Psoas muscle (tissue), 8 donors: ENCODE results near the gene PCSK5. TPM values are rescaled to one million over a fixed set of nuclear protein-coding genes. Genes with fewer than 3 reads are reported as not detected.
"Not testable (repeated sequence)": the region's sequence is repeated elsewhere in the genome, so short reads cannot be mapped to it uniquely, and the experiment has no call there.

ENCODE experiments used
- ATAC-seq, 4 donors: fragments of 200-7000 bp; cut with Tn5 transposase; one replicate each; pipeline ENCODE4 v1.9.1; 2020; ENCODE audit warnings: moderate library complexity in 3 of 4, mild to moderate bottlenecking in 2 of 4
- DNase-seq, 2 donors: peaks; one replicate each; pipeline ENCODE4 v3.0.0-alpha.2; 2020
- H3K27ac ChIP-seq: fragments of 200-600 bp; one replicate; pipeline ENCODE4 v1.8.0; 2022
- H3K27me3 ChIP-seq, 3 donors: fragments of 200-600 bp in 1 of 3; one replicate each; pipeline versions ENCODE4 v1.6.1 to v1.8.0; 2013 to 2022; ENCODE audit warnings: low read length in 2 of 3, mild to moderate bottlenecking in 2 of 3, moderate library complexity in 1 of 3; ENCODE audit not compliant: insufficient read depth in 3 of 3
- H3K36me3 ChIP-seq, 2 donors: fragments of 200-600 bp in 1 of 2; one replicate each; pipeline versions ENCODE4 v1.6.1 to v1.8.0; 2013 to 2022; ENCODE audit warnings: low read depth in 1 of 2, mild to moderate bottlenecking in 1 of 2, moderate library complexity in 1 of 2; ENCODE audit not compliant: insufficient read depth in 1 of 2
- H3K4me1 ChIP-seq: fragments of 200-600 bp; one replicate; pipeline ENCODE4 v1.8.0; 2022
- H3K4me3 ChIP-seq: fragments of 200-600 bp; one replicate; pipeline ENCODE4 v1.8.0; 2022; ENCODE audit warnings: mild to moderate bottlenecking
- H3K9me3 ChIP-seq: fragments of 200-600 bp; one replicate; pipeline ENCODE4 v1.8.0; 2022
- WGBS, 3 donors: extraction: QIAGEN DNeasy Blood & Tissue Kit; methylation state at CpG; one replicate each; pipeline versions ENCODE4 v1.1.6 to v1.1.7; 2013; 5-methylcytosine and 5-hydroxymethylcytosine counted together
- intact Hi-C, 2 donors: fragments of 100-400 bp; cut with DNase I; formaldehyde crosslinking; loops; one replicate each; pipeline versions ENCODE4 v1.11.0 to v1.14.2; 2022
- polyA plus RNA-seq, 3 donors: library from polyadenylated mRNA; stranded (reverse); fragments of 200-250 nt; gene quantifications; one replicate each; pipeline ENCODE4 v1.2.3, GENCODE V29; 2013
- total RNA-seq, 4 donors: library from RNA; stranded (reverse); fragmentation: NEBNext Ultra II Directional in 2 of 4; extraction: Animal tissue kit (Norgen Biotek cat#: 25700) in 2 of 4; gene quantifications; one replicate each; pipeline versions ENCODE4 v1.2.1 to v1.2.4, GENCODE V29; 2021 to 2023
- TF ChIP-seq, protein P1 (sequence below): fragments of 200-600 bp; IDR thresholded peaks from one replicate; pipeline ENCODE4 v1.8.0; 2022; ENCODE audit warnings: antibody characterized with exemption
- donor health status: healthy with polysubstance abuse.
- donor health status: DM: no; HTN: no; CAD: no; lungs with moderate emphysema.
- donor health status: Bipolar disorder and iron deficiency.
- donor health status: healthy.
- donor health status: DM: yes; HTN: yes; CAD: no.
- donor health status: DM: no; HTN: no; CAD: no.
- donor health status: DM: no; HTN: no; CAD: no.
- donor health status: DM: yes; HTN: yes; CAD: no.

Gene PCSK5
- total and polyA plus RNA-seq, 7 donors = 0.75 to 4.4 (median 2.3) TPM

DNA sequence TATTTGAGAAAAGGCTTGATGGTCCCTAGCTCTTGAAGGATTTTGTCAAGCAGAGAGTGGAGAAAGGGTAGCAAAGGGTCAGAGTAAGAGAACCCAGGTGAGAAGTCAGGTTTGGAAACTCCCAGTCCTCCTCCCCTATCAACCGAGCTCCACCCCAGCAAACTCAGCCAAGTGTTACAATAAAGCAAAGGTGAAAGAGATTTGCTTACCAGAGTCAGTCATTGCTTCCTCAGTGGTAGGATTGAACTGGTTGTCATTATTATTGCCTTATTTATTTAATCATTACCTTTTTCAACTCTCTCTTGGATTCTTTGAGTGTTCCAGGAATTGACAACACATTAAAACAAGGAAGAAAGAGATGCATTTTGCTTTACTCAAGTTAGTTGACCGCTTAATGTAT, 423.3 kb downstream of the PCSK5 start:
- Histone ChIP-seq H3K27me3 (no peaks in the 10 kb centered on the region), H3K4me3 (no peak overlapping the region), H3K36me3 (no peaks in the 10 kb centered on the region), H3K4me1 (no peaks in the 10 kb centered on the region), H3K9me3 (no peaks in the 10 kb centered on the region), H3K27ac (no peak overlapping the region)
- WGBS, 3 donors = 88 to 97% (median 96%) methylated on average over 2 of the region's 2 CpGs
- TF ChIP-seq, protein P1, sequence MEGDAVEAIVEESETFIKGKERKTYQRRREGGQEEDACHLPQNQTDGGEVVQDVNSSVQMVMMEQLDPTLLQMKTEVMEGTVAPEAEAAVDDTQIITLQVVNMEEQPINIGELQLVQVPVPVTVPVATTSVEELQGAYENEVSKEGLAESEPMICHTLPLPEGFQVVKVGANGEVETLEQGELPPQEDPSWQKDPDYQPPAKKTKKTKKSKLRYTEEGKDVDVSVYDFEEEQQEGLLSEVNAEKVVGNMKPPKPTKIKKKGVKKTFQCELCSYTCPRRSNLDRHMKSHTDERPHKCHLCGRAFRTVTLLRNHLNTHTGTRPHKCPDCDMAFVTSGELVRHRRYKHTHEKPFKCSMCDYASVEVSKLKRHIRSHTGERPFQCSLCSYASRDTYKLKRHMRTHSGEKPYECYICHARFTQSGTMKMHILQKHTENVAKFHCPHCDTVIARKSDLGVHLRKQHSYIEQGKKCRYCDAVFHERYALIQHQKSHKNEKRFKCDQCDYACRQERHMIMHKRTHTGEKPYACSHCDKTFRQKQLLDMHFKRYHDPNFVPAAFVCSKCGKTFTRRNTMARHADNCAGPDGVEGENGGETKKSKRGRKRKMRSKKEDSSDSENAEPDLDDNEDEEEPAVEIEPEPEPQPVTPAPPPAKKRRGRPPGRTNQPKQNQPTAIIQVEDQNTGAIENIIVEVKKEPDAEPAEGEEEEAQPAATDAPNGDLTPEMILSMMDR = no peak
- ATAC-seq = no peak
- intact Hi-C loops = no loop called here
- DNase-seq = no peak

DNA sequence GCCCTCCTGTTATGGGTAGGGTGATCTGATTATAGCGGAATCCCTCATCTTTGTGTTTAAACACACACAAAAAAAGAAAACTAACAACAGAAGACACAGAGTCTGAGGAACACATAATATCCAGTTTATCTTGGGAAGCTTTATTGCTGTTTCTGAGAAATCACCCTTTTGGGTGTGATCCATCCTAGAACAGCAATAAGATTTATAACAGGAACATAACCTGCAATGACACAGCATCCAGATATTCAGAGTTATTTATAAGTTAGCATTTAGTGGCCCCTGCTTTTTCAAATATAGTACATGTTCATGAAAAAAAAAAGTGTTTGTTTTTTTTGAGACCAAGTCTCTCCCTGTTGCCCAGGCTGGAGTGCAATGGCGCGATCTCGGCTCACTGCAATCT, 423.8 kb downstream of the PCSK5 start:
- H3K9me3 ChIP-seq = no peaks in the 10 kb centered on the region
- H3K36me3 ChIP-seq = no peaks in the 10 kb centered on the region
- WGBS, 3 donors = 97 to 98% (median 98%) methylated on average over 4 of the region's 4 CpGs
- intact Hi-C loops = no loop called here
- no peak overlapping the region for H3K27ac ChIP-seq
- no peak for DNase-seq
- no peak overlapping the region for H3K4me3 ChIP-seq
- no peaks in the 10 kb centered on the region for H3K4me1 ChIP-seq
- TF ChIP-seq, protein P1 = no peak
- no peaks in the 10 kb centered on the region for H3K27me3 ChIP-seq
- ATAC-seq = no peak

DNA sequence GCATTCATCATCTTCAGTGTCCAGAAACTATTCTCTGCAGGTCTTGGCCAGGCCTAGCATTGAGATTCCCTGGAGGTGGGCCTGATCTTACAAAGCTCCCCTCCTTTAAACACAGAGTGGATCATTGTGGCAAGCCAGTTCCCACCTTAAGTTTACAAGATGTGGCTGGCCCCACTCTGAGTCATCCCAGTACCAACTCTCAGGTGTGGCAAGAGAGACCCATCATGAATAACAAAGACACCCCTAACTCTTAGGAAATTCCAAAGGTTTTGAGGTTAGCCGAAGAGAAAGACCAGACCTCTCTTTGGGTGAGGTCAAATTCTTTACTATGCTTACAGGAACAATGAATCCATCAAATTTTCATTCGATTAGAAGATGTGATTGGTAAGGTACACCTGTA, 425.6 kb downstream of the PCSK5 start:
- DNase-seq (no peak), ATAC-seq (no peak)
- H3K36me3 ChIP-seq = no peaks in the 10 kb centered on the region
- H3K27ac ChIP-seq = no peak overlapping the region
- no peaks in the 10 kb centered on the region for H3K9me3 ChIP-seq
- TF ChIP-seq, protein P1 = no peak
- intact Hi-C loops = no loop called here
- H3K4me3 ChIP-seq = no peak overlapping the region
- H3K27me3 ChIP-seq = no peaks in the 10 kb centered on the region
- no peaks in the 10 kb centered on the region for H3K4me1 ChIP-seq
- 90 to 98% (median 95%) methylated on average over 2 of the region's 2 CpGs for WGBS, 3 donors

DNA sequence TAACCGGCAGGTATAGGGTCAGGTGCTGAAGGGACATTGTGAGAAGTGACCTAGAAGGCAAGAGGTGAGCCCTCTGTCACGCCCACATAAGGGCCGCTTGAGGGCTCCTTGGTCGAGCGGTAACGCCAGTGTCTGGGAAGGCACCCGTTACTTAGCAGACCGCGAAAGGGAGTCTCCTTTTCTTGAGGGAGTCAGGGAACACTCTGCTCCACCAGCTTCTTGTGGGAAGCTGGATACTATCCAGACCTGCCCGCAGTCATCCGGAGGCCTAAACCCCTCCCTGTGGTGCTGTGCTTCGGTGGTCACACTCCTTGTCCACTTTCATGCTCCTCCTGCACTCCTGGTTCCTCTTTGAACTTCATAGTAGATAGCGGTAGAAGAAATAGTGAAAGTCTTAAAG, 429.0 kb downstream of the PCSK5 start:
- DNase-seq, H3K4me1 ChIP-seq, H3K27ac ChIP-seq, ATAC-seq, H3K27me3 ChIP-seq, intact Hi-C loops, H3K36me3 ChIP-seq, H3K9me3 ChIP-seq, H3K4me3 ChIP-seq: not testable (repeated sequence)
- 86 to 92% (median 90%) methylated on average over 13 of the region's 13 CpGs for WGBS, 3 donors

DNA sequence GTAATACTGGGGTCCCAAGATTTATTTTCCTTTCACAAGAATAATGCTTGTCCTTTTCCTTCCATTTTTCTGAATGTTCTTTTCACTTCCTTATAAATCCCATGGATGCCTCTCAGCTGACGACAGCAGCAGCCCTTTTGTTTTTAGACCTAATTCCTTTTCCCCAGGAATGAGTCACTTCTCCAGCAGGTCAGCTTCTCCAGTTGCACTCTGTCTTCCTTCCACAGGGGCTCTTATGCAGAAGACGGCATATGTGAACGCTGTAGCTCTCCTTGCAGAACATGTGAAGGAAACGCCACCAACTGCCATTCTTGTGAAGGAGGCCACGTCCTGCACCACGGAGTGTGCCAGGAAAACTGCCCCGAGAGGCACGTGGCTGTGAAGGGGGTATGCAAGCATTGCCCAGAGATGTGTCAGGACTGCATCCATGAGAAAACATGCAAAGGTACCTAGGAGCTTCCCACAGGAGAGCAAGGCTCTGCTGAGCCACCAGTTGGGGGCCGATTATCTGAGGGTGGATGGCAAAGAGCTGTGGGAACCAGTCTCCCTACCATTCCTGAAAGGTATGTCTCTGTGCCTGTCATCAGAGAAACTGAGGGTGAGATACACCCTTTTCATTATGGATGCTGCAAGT, 430.8 kb downstream of the PCSK5 start:
- no peak for DNase-seq
- intact Hi-C loops = no loop called here

More for the DNA sequence above, 430.8 kb downstream of the PCSK5 start:
- TF ChIP-seq, protein P1 = no peak
- Histone ChIP-seq H3K36me3 (no peaks in the 10 kb centered on the region), H3K27ac (no peak overlapping the region), H3K9me3 (no peaks in the 10 kb centered on the region), H3K27me3 (no peaks in the 10 kb centered on the region), H3K4me3 (no peak overlapping the region), H3K4me1 (no peaks in the 10 kb centered on the region)
- 49 to 59% (median 57%) methylated on average over 9 of the region's 9 CpGs for WGBS, 3 donors
- ATAC-seq = no peak
